Heart left ventricle (tissue), 16 donors: ENCODE results near the gene ARIH1. TPM values are rescaled to one million over a fixed set of nuclear protein-coding genes. Genes with fewer than 3 reads are reported as not detected.

Experiments used
- ATAC-seq, 4 donors: fragments of 200-7000 bp; cut with Tn5 transposase; one replicate each; pipeline ENCODE4 v1.9.1; 2020 to 2022; ENCODE audit warnings: moderate library complexity in 4 of 4, mild to moderate bottlenecking in 3 of 4, moderate number of reproducible peaks in 1 of 4
- DNase-seq, 5 donors: peaks; one replicate each; pipeline ENCODE4 v3.0.0-alpha.2; 2020
- H3K27ac ChIP-seq, 12 donors: fragments of 200-600 bp; sonication (generic) in 4 of 12; one replicate each; pipeline versions ENCODE4 v1.5.0 to v1.8.0; 2016 to 2022; ENCODE audit warnings: mild to moderate bottlenecking in 2 of 12
- H3K27me3 ChIP-seq, 9 donors: fragments of 200-600 bp; sonication (generic) in 2 of 9; one replicate each; pipeline versions ENCODE4 v1.5.1 to v1.8.0; 2016 to 2022; ENCODE audit warnings: mild to moderate bottlenecking in 3 of 9
- H3K36me3 ChIP-seq, 9 donors: fragments of 200-600 bp; sonication (generic) in 2 of 9; one replicate each; pipeline versions ENCODE4 v1.5.0 to v1.8.0; 2018 to 2022; ENCODE audit warnings: mild to moderate bottlenecking in 2 of 9
- H3K4me1 ChIP-seq, 12 donors: fragments of 200-600 bp; sonication (generic) in 4 of 12; one replicate each; pipeline versions ENCODE4 v1.5.0 to v1.8.0; 2016 to 2022; ENCODE audit warnings: mild to moderate bottlenecking in 3 of 12
- H3K4me3 ChIP-seq, 12 donors: fragments of 200-600 bp; sonication (generic) in 4 of 12; one replicate each; pipeline versions ENCODE4 v1.5.0 to v1.8.0; 2017 to 2022; ENCODE audit warnings: mild to moderate bottlenecking in 9 of 12, moderate library complexity in 4 of 12
- H3K9me3 ChIP-seq, 12 donors: fragments of 200-600 bp; sonication (generic) in 4 of 12; one replicate each; pipeline versions ENCODE4 v1.5.0 to v1.8.0; 2016 to 2022; ENCODE audit warnings: mild to moderate bottlenecking in 1 of 12
- CTCF ChIP-seq, 12 donors: fragments of 200-600 bp; sonication (generic) in 4 of 12; IDR thresholded peaks; one replicate each; pipeline versions ENCODE4 v1.5.0 to v1.8.0; 2018 to 2022; ENCODE audit warnings: antibody characterized with exemption in 12 of 12, mild to moderate bottlenecking in 5 of 12
- POLR2A ChIP-seq, 2 donors: fragments of 450-650 bp; IDR thresholded peaks; one replicate each; pipeline ENCODE4 v1.6.1; 2017; ENCODE audit warnings: antibody characterized with exemption in 2 of 2, mild to moderate bottlenecking in 2 of 2, moderate library complexity in 2 of 2
- WGBS, 4 donors: extraction: QIAGEN DNeasy Blood & Tissue Kit in 2 of 4; methylation state at CpG; one replicate each; pipeline versions ENCODE4 v1.1.5 to v1.1.7; 2013 to 2018; 5-methylcytosine and 5-hydroxymethylcytosine counted together
- intact Hi-C, 10 donors: fragments of 100-400 bp; cut with DNase I; formaldehyde crosslinking; loops; one replicate each; pipeline versions ENCODE4 v1.11.1 to v1.14.2; 2022
- polyA plus RNA-seq, 2 donors: library from polyadenylated mRNA; stranded (reverse); fragments of 200-250 nt; gene quantifications; one replicate each; pipeline ENCODE4 v1.2.3, GENCODE V29; 2013
- total RNA-seq, 9 donors: library from RNA; depleted of rRNA in 2 of 9; stranded (reverse); fragments of >200 nt in 2 of 9; fragmentation: NEBNext Ultra II Directional in 3 of 9; extraction: Animal tissue kit (Norgen Biotek cat#: 25700) in 3 of 9; gene quantifications; one replicate each; pipeline versions ENCODE4 v1.1.0 to v1.2.4, GENCODE V29; 2016 to 2023
- donor health status: ischemic (EF 13 %, LVEDD 7.1; RV severe dilation, severe dysfunction).
- donor health status: healthy with polysubstance abuse.
- donor health status: DM: no; HTN: yes; CAD: no.
- donor health status: DM: no; HTN: no; CAD: no.
- donor health status: ischemic (EF 25% LVEDD 6.9; RV normal size, moderate dysfunction).
- donor health status: ischemic (EF 25% LVEDD 5.7; RV mildly dilated, moderate dysfunction).
- donor health status: healthy.
- donor health status: DM: yes; HTN: yes; CAD: no.
- donor health status: ischemic (EF 35%, LVEDD 5.7; RV mildly dilated, moderate dysfunction).
- donor health status: nonischemic (EF 11% LVEDD 7.7; RV severe dilation, severe dysfunction).
- donor health status: DM: yes; HTN: yes; CAD: no.
- donor health status: PGD.
- donor health status: ischemic (EF 29% LVEDD 5.4; RV normal size, mild dysfunction).
- donor health status: nonischemic (EF 23%, LVEDD 6.1; RV moderate dilation, normal function).

The ARIH1 gene
- total and polyA plus RNA-seq, 11 donors = 25.3 to 217 (median 158) TPM

- H3K4me1 ChIP-seq = peaks cover 0 to 13% (median 0%) of the 10 kb centered on the region in 12 donors
- H3K27ac ChIP-seq = no peak overlapping the region
- H3K36me3 ChIP-seq = peaks cover 0 to 68% (median 54%) of the 10 kb centered on the region in 9 donors
- H3K27me3 ChIP-seq = no peaks in the 10 kb centered on the region
- no peak for DNase-seq
- no peak for ATAC-seq
- WGBS, 4 donors = 84 to 92% (median 89%) methylated on average over 1 of the region's 1 CpG
- TF ChIP-seq POLR2A (IDR thresholded peaks at IDR 0.05) (no peak), CTCF (IDR thresholded peaks at IDR 0.05) (peak in 2 of 12 donors; percentile 9)
- H3K9me3 ChIP-seq = no peaks in the 10 kb centered on the region
- H3K4me3 ChIP-seq = no peak overlapping the region
- intact Hi-C loops = loop anchor here in 2 of 10 donors (10.0 kb wide), 1 partner anchor 111 kb away; the partner anchor contains the start of gene ARIH1 (in 2 of the 2)
These were observed 111.4 kb downstream of the ARIH1 start for GRCh38 chr15:72585476-72586058.

- 90 to 99% (median 98%) methylated on average over 3 of the region's 3 CpGs for WGBS, 4 donors
- H3K27me3 ChIP-seq = no peaks in the 10 kb centered on the region
- H3K4me1 ChIP-seq = peaks cover 0 to 13% (median 0%) of the 10 kb centered on the region in 12 donors
- intact Hi-C loops = loop anchor here in 2 of 10 donors (10.0 kb wide), 1 partner anchor 113 kb away; the partner anchor contains the start of gene ARIH1 (in 2 of the 2)
- no peak for DNase-seq
- H3K9me3 ChIP-seq = no peaks in the 10 kb centered on the region
- TF ChIP-seq POLR2A (IDR thresholded peaks at IDR 0.05) (no peak), CTCF (IDR thresholded peaks at IDR 0.05) (no peak)
- no peak overlapping the region for H3K4me3 ChIP-seq
- no peak overlapping the region for H3K27ac ChIP-seq
- peaks cover 0 to 43% (median 28%) of the 10 kb centered on the region in 9 donors for H3K36me3 ChIP-seq
- no peak for ATAC-seq
These were observed 114.0 kb downstream of the ARIH1 start for GRCh38 chr15:72588096-72588495.

GRCh38 chr15:72590427-72590826 is 116.3 kb downstream of the ARIH1 start:
- 94 to 100% (median 96%) methylated on average over 1 of the region's 1 CpG for WGBS, 4 donors
- ATAC-seq (no peak), DNase-seq (no peak)
- intact Hi-C loops = no loop called here
- peaks cover 0 to 21% (median 6%) of the 10 kb centered on the region in 9 donors for H3K36me3 ChIP-seq
- H3K27me3 ChIP-seq = no peaks in the 10 kb centered on the region
- no peaks in the 10 kb centered on the region for H3K9me3 ChIP-seq
- H3K4me1 ChIP-seq = no peaks in the 10 kb centered on the region
- H3K4me3 ChIP-seq = no peak overlapping the region
- H3K27ac ChIP-seq = no peak overlapping the region
- TF ChIP-seq CTCF (IDR thresholded peaks at IDR 0.05) (no peak), POLR2A (IDR thresholded peaks at IDR 0.05) (no peak)

GRCh38 chr15:72591361-72591760 is 117.2 kb downstream of the ARIH1 start:
- H3K36me3 ChIP-seq = peaks cover 0 to 11% (median 0%) of the 10 kb centered on the region in 9 donors
- no peaks in the 10 kb centered on the region for H3K9me3 ChIP-seq
- DNase-seq = no peak
- intact Hi-C loops = no loop called here
- no peak for ATAC-seq
- no peak overlapping the region for H3K27ac ChIP-seq
- H3K4me1 ChIP-seq = no peaks in the 10 kb centered on the region
- no peak overlapping the region for H3K4me3 ChIP-seq
- no peaks in the 10 kb centered on the region for H3K27me3 ChIP-seq
- WGBS, 4 donors = 35 to 48% (median 41%) methylated on average over 1 of the region's 1 CpG
- TF ChIP-seq CTCF (IDR thresholded peaks at IDR 0.05) = no peak
- no peak for TF ChIP-seq POLR2A (IDR thresholded peaks at IDR 0.05)
